ENCODE measurements around the gene MS4A15.
"Not testable (repeated sequence)": the region's sequence is repeated elsewhere in the genome, so short reads cannot be mapped to it uniquely, and the experiment has no call there.

Gene MS4A15

GRCh38 chr11:60756307-60757032 is at the start of gene MS4A15:
TSS of gene MS4A15 (plus strand) at chr11:60756867. CDS start at chr11:60763734, 6,867 bp downstream.
- H3K27ac ChIP-seq, result no peak within 1 kb of the TSS
- TF ChIP-seq ZFX (IDR thresholded peaks at IDR 0.05; ENCODE audit: borderline replicate concordance) (no peak), CTCF (IDR thresholded peaks at IDR 0.05) (peak; percentile 65)

GRCh38 chr11:60706931-60707330 is 49.7 kb upstream of the MS4A15 start:
- no peak for TF ChIP-seq CTCF (IDR thresholded peaks at IDR 0.05)
- no peak for TF ChIP-seq ZFX (IDR thresholded peaks at IDR 0.05; ENCODE audit: borderline replicate concordance)
- no peak overlapping the region for H3K27ac ChIP-seq

- H3K27ac ChIP-seq, result no peak overlapping the region
- no peak for TF ChIP-seq ZFX (IDR thresholded peaks at IDR 0.05; ENCODE audit: borderline replicate concordance)
These were observed 46.2 kb upstream of the MS4A15 start for GRCh38 chr11:60710482-60710881.

GRCh38 chr11:60711276-60711675 is 45.4 kb upstream of the MS4A15 start:
- TF ChIP-seq ZFX (IDR thresholded peaks at IDR 0.05; ENCODE audit: borderline replicate concordance) (no peak), CTCF (IDR thresholded peaks at IDR 0.05) (no peak)

GRCh38 chr11:60713423-60713822 is 43.2 kb upstream of the MS4A15 start:
- not testable (repeated sequence) for H3K27ac ChIP-seq

More at GRCh38 chr11:60711276-60711675, 45.4 kb upstream of the MS4A15 start:
- no peak overlapping the region for H3K27ac ChIP-seq

- TF ChIP-seq ZFX (IDR thresholded peaks at IDR 0.05; ENCODE audit: borderline replicate concordance), result no peak
- TF ChIP-seq CTCF (IDR thresholded peaks at IDR 0.05), result no peak
- no peak overlapping the region for H3K27ac ChIP-seq
These were observed 38.7 kb upstream of the MS4A15 start for GRCh38 chr11:60717956-60718355.

GRCh38 chr11:60718524-60719316 is 37.9 kb upstream of the MS4A15 start:
- no peak for TF ChIP-seq ZFX (IDR thresholded peaks at IDR 0.05; ENCODE audit: borderline replicate concordance)
- no peak for TF ChIP-seq CTCF (IDR thresholded peaks at IDR 0.05)
- H3K27ac ChIP-seq, result no peak overlapping the region

GRCh38 chr11:60719391-60719790 is 37.3 kb upstream of the MS4A15 start:
- no peak overlapping the region for H3K27ac ChIP-seq
- TF ChIP-seq ZFX (IDR thresholded peaks at IDR 0.05; ENCODE audit: borderline replicate concordance) (no peak), CTCF (IDR thresholded peaks at IDR 0.05) (no peak)

Measured in 22Rv1 (cell line).